ENCODE measurements around the gene AIPL1. TPM values are rescaled to one million over a fixed set of nuclear protein-coding genes. Genes with fewer than 3 reads are reported as not detected.

The AIPL1 gene
- total RNA-seq, 1 experiment from 2014 or later, result not detected

GRCh38 chr17:6461246-6461645 lies 26.3 kb upstream of the AIPL1 start:
- ChIA-PET POLR2A (no interaction called here), CTCF (no interaction called here)
- TF ChIP-seq POLR2AphosphoS5 (IDR thresholded peaks at IDR 0.05; ENCODE audit: low read depth, low read length) (no peak), TCF7L2 (IDR thresholded peaks at IDR 0.05; ENCODE audit: low read depth, low read length) (no peak), SIN3A (IDR thresholded peaks at IDR 0.05; ENCODE audit: borderline replicate concordance, insufficient read depth, low read depth, low read length) (no peak), CTCF (IDR thresholded peaks at IDR 0.05) (no peak), REST (IDR thresholded peaks at IDR 0.05; ENCODE audit: insufficient read depth in 1 of 2, low read depth in 2 of 2, low read length in 1 of 2) (no peak)
- H3K27ac ChIP-seq (ENCODE audit: low read length), result no peak overlapping the region
- no peaks in the 10 kb centered on the region for H3K36me3 ChIP-seq (ENCODE audit: control insufficient read depth, insufficient read depth, low read length)
- no peaks in the 10 kb centered on the region for H3K27me3 ChIP-seq (ENCODE audit: control insufficient read depth, insufficient read depth, low read length)
- H3K4me3 ChIP-seq (ENCODE audit: low read depth in 2 of 2, low read length in 2 of 2), result no peak overlapping the region
- in situ Hi-C loops (cut with HindIII; ENCODE audit: low pct_unique_long_range_greater_than_20kb, low sequenced_read_pairs) (no loop called here), intact Hi-C loops (cut with micrococcal nuclease; ENCODE audit: unreplicated experiment) (no loop called here)
- DNase-seq (ENCODE audit: low read depth, low spot score) (no peak), ATAC-seq (no peak)
- no peaks in the 10 kb centered on the region for H3K9me3 ChIP-seq (ENCODE audit: control insufficient read depth, insufficient read depth, low read depth, low read length)
- no peaks in the 10 kb centered on the region; the same call in 1 of the 2 replicates for H3K4me1 ChIP-seq (ENCODE audit: control insufficient read depth, insufficient read depth, low read length)
- BruUV-seq (replicated peaks), result no TSS peak

- Histone ChIP-seq H3K27me3 (ENCODE audit: control insufficient read depth, insufficient read depth, low read length) (no peaks in the 10 kb centered on the region), H3K27ac (ENCODE audit: low read length) (no peak overlapping the region), H3K4me1 (ENCODE audit: control insufficient read depth, insufficient read depth, low read length) (no peaks in the 10 kb centered on the region; the same call in 1 of the 2 replicates), H3K9me3 (ENCODE audit: control insufficient read depth, insufficient read depth, low read depth, low read length) (no peaks in the 10 kb centered on the region), H3K4me3 (ENCODE audit: low read depth in 2 of 2, low read length in 2 of 2) (no peak overlapping the region), H3K36me3 (ENCODE audit: control insufficient read depth, insufficient read depth, low read length) (no peaks in the 10 kb centered on the region)
- in situ Hi-C loops (cut with HindIII; ENCODE audit: low pct_unique_long_range_greater_than_20kb, low sequenced_read_pairs) (no loop called here), intact Hi-C loops (cut with micrococcal nuclease; ENCODE audit: unreplicated experiment) (no loop called here)
- ChIA-PET CTCF (no interaction called here), POLR2A (no interaction called here)
- no TSS peak for BruUV-seq (replicated peaks)
- no peak for TF ChIP-seq CTCF (IDR thresholded peaks at IDR 0.05)
- no peak for TF ChIP-seq TCF7L2 (IDR thresholded peaks at IDR 0.05; ENCODE audit: low read depth, low read length)
- TF ChIP-seq POLR2AphosphoS5 (IDR thresholded peaks at IDR 0.05; ENCODE audit: low read depth, low read length), result no peak
- no peak for TF ChIP-seq SIN3A (IDR thresholded peaks at IDR 0.05; ENCODE audit: borderline replicate concordance, insufficient read depth, low read depth, low read length)
- TF ChIP-seq REST (IDR thresholded peaks at IDR 0.05; ENCODE audit: insufficient read depth in 1 of 2, low read depth in 2 of 2, low read length in 1 of 2), result no peak
- ATAC-seq, result no peak
- DNase-seq (ENCODE audit: low read depth, low spot score), result no peak
Measured at GRCh38 chr17:6460531-6461161, 25.7 kb upstream of the AIPL1 start.
